ENCODE measurements around the gene NPLOC4. TPM values are rescaled to one million over a fixed set of nuclear protein-coding genes. Genes with fewer than 3 reads are reported as not detected.

Gene NPLOC4
- 73.1 and 88.4 TPM in 2 replicates for total RNA-seq

GRCh38 chr17:81636505-81637288 is at the start of gene NPLOC4, which contains the start of gene TSPAN10:
TSS of gene NPLOC4 (minus strand) at chr17:81637112. CDS start at chr17:81636930, 182 bp downstream.
TSS of gene TSPAN10 (plus strand) at chr17:81637196. CDS start at chr17:81642413, 5,217 bp downstream.

GRCh38 chr17:81683584-81684441 is 46.9 kb upstream of the NPLOC4 start, which contains the start of the genes ARL16 and HGS:
TSS of gene ARL16 (minus strand) at chr17:81683797. CDS start at chr17:81683753, 44 bp downstream.
TSS of gene HGS (plus strand) at chr17:81684011. CDS start at chr17:81684067, 56 bp downstream.

GRCh38 chr17:81666342-81667191 is 29.7 kb upstream of the NPLOC4 start, which contains the start of the genes CCDC137 and OXLD1:
TSS of gene CCDC137 (plus strand) at chr17:81666737. CDS start at chr17:81666767, 30 bp downstream.
TSS of gene OXLD1 (minus strand) at chr17:81666605. CDS start at chr17:81666577, 28 bp downstream.

GRCh38 chr17:81656118-81656743 is 19.3 kb upstream of the NPLOC4 start, which contains the start of gene PDE6G:
TSS of gene PDE6G (minus strand) at chr17:81656542. CDS start at chr17:81653305, 3,237 bp downstream.

DNA sequence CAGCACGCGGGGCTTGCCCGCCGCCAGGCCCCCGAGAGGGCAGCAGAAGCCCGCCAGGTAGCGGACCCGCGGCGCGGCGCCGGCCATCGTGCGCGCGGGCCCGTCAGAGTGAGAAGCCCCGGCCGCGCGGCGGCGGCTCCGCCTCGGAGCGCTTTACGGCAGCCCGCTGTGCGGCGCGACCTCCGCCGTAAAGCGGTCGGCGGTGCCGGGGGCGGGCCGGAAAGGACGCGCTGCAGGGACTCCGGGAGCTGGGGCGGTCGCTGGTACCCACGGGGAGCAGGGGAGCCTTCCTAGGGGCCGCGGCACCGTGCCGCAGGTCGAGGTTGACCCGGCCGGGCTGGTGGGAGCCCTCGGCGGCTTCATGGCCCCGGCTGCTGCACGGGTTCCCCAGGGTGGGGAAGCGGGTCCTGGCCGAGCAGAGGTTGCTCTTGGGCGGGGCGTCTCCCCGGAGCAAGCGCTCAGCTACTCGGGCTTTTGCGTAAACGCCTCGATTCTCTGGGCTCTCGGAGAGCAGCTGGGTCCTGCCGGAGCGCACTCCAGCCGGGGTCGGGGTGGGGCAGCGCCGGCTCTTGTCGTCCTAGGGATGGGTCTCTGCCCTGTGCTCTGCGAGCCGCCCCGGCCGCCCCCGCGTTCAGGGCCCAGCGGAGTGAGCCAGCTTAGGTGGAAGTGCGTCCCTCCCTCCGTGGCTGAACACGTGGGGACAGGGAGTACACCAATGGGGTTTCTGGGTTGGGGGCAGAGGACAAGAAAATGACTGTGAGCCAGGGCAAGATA is 84.5 kb downstream of the NPLOC4 start, which contains the start of gene FAAP100:
Gene FAAP100, minus strand, starts transcription at position 110 of the 774 bp plus-strand sequence. Its CDS starts 23 bp downstream, at position 87.

GRCh38 chr17:81527591-81528383 is 109.1 kb downstream of the NPLOC4 start, which contains the start of gene FSCN2:
TSS of gene FSCN2 (plus strand) at chr17:81528377. CDS start at chr17:81528532, 155 bp downstream.

DNA sequence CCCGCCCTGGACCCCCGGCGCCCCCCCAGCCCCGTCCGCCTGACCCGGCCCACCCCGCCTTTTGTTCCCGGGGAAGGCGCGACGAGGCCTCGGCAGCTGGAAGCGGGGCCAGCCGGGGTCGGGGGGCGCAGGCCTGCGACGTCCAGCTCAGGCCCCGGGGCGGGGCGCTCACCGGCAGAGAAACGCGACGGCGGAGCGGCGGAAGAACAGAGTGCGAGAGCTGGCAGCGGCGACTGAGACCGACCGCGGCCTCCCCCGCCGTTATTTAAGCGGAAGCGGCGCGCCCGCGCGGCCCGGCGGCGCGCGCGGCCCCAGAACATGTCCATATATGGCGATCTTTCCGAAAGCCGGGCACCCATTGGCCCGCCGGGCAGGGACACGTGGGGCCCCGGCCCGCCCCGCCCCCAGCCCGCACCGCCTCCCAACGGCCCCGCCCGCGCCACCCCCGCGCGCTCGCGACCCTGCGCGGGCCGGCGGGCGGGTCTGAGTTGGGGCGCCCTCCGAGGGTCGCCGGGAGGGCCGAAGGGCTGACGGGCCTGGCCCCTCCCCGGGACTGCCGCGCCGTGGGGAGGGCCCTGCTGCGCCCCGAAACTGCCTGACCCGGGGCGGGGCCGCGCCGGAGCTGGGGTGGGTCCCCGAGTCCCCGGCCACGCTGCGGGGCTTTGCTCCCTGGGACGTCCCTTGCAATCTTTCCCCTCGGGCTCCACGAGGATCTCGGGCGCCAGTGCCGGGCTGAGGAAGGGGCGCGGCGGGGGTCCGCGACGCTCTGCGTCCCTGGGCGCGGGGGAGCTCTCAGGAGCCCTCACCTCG is 124.1 kb downstream of the NPLOC4 start, which contains the start of gene ACTG1:
Gene ACTG1, minus strand, starts transcription at position 238 of the 810 bp plus-strand sequence. CDS start 445 bp downstream, outside the sequence.

Small RNA genes within 50 kb of the gene (small RNA-seq; reads per million reads assigned to genes)
- not detected for gene RF00019

Other genes starting within 250 kb of the NPLOC4 start
- gene BAHCC1, start 241.7 kb downstream of the NPLOC4 start, total RNA-seq = 6.2 and 7.4 TPM in 2 replicates
- gene ACTG1, start 124.3 kb downstream of the NPLOC4 start, total RNA-seq = 5,469 and 6,757 TPM in 2 replicates
- 0.59 and 2.2 TPM in 2 replicates for gene FSCN2, start 108.7 kb downstream of the NPLOC4 start, total RNA-seq
- 28.3 and 36.9 TPM in 2 replicates for gene FAAP100, start 84.8 kb downstream of the NPLOC4 start, total RNA-seq
- gene TSPAN10, start 84 bp upstream of the NPLOC4 start, total RNA-seq = 1.4 and 1.8 TPM in 2 replicates
- gene PDE6G, start 19.4 kb upstream of the NPLOC4 start, total RNA-seq = not detected in 2 replicates
- gene OXLD1, start 29.5 kb upstream of the NPLOC4 start, total RNA-seq = 29.7 and 30.5 TPM in 2 replicates
- gene CCDC137, start 29.6 kb upstream of the NPLOC4 start, total RNA-seq = 5.9 and 13.9 TPM in 2 replicates
- gene ARL16, start 46.7 kb upstream of the NPLOC4 start, total RNA-seq = 19.1 and 26.8 TPM in 2 replicates
- 107 and 119 TPM in 2 replicates for gene HGS, start 46.9 kb upstream of the NPLOC4 start, total RNA-seq
- gene MRPL12, start 66.3 kb upstream of the NPLOC4 start, total RNA-seq = 18.0 and 23.1 TPM in 2 replicates
- gene SLC25A10, start 75.2 kb upstream of the NPLOC4 start, total RNA-seq = 18.4 and 24.0 TPM in 2 replicates
- gene GCGR, start 167.0 kb upstream of the NPLOC4 start, total RNA-seq = not detected in 2 replicates
- 63.1 and 87.8 TPM in 2 replicates for gene MCRIP1, start 196.2 kb upstream of the NPLOC4 start, total RNA-seq
- gene PPP1R27, start 197.9 kb upstream of the NPLOC4 start, total RNA-seq = not detected in 2 replicates
- 794 and 796 TPM in 2 replicates for gene P4HB, start 223.4 kb upstream of the NPLOC4 start, total RNA-seq
- 158 and 179 TPM in 2 replicates for gene ARHGDIA, start 234.2 kb upstream of the NPLOC4 start, total RNA-seq